T-helper 1 cell treated with Interleukin-12 subunit alpha and Interleukin-12 subunit beta and Interleukin-4 antibody, amounts not matched to agents 30 μg/mL and 1 μg/mL, for 36 hours (primary cell): ENCODE data around the gene NAV1.

ENCODE experiments used
- H3K27ac Mint-ChIP-seq: one replicate; pipeline ENCODE4 v1.8.0; 2021; ENCODE audit warnings: mild to moderate bottlenecking, mixed read lengths
- H3K27me3 Mint-ChIP-seq: one replicate; pipeline ENCODE4 v1.8.0; 2021; ENCODE audit warnings: low read depth, mixed read lengths
- H3K36me3 Mint-ChIP-seq: one replicate; pipeline ENCODE4 v1.8.0; 2021; ENCODE audit warnings: low read depth, mixed read lengths
- H3K4me1 Mint-ChIP-seq: one replicate; pipeline ENCODE4 v1.8.0; 2021; ENCODE audit warnings: low read depth, mixed read lengths
- H3K4me3 Mint-ChIP-seq: one replicate; pipeline ENCODE4 v1.8.0; 2021; ENCODE audit warnings: mild to moderate bottlenecking, moderate library complexity, mixed read lengths
- H3K9me3 Mint-ChIP-seq: one replicate; pipeline ENCODE4 v1.8.0; 2021; ENCODE audit warnings: mixed read lengths

The NAV1 gene

GRCh38 chr1:201500670-201501120 is 38.2 kb upstream of the NAV1 start:
- no peak overlapping the region for H3K27ac Mint-ChIP-seq
- H3K27me3 Mint-ChIP-seq = no peaks in the 10 kb centered on the region

GRCh38 chr1:201501144-201501543 is 37.8 kb upstream of the NAV1 start:
- H3K27ac Mint-ChIP-seq = no peak overlapping the region
- no peak overlapping the region for H3K4me3 Mint-ChIP-seq
- no peaks in the 10 kb centered on the region for H3K9me3 Mint-ChIP-seq
- H3K4me1 Mint-ChIP-seq = peaks cover 25% of the 10 kb centered on the region
- H3K36me3 Mint-ChIP-seq = peaks cover under 1% of the 10 kb centered on the region
- no peaks in the 10 kb centered on the region for H3K27me3 Mint-ChIP-seq

More at GRCh38 chr1:201500670-201501120, 38.2 kb upstream of the NAV1 start:
- Mint-ChIP-seq H3K9me3 (no peaks in the 10 kb centered on the region), H3K4me3 (no peak overlapping the region), H3K4me1 (peaks cover 20% of the 10 kb centered on the region), H3K36me3 (peaks cover 4% of the 10 kb centered on the region)

- Mint-ChIP-seq H3K4me3 (no peak overlapping the region), H3K36me3 (no peaks in the 10 kb centered on the region), H3K27me3 (no peaks in the 10 kb centered on the region), H3K9me3 (no peaks in the 10 kb centered on the region), H3K4me1 (peaks cover 28% of the 10 kb centered on the region), H3K27ac (no peak overlapping the region)
Observed at GRCh38 chr1:201501812-201502510, 37.0 kb upstream of the NAV1 start.

- H3K4me3 Mint-ChIP-seq = no peak overlapping the region
- no peak overlapping the region for H3K27ac Mint-ChIP-seq
- peaks cover 31% of the 10 kb centered on the region for H3K4me1 Mint-ChIP-seq
- no peaks in the 10 kb centered on the region for H3K27me3 Mint-ChIP-seq
- no peaks in the 10 kb centered on the region for H3K36me3 Mint-ChIP-seq
- H3K9me3 Mint-ChIP-seq = no peaks in the 10 kb centered on the region
Observed at GRCh38 chr1:201502511-201502857, 36.4 kb upstream of the NAV1 start.

GRCh38 chr1:201503397-201504176 is 35.3 kb upstream of the NAV1 start:
- no peak overlapping the region for H3K27ac Mint-ChIP-seq
- H3K4me1 Mint-ChIP-seq = peaks cover 36% of the 10 kb centered on the region
- no peaks in the 10 kb centered on the region for H3K36me3 Mint-ChIP-seq
- no peaks in the 10 kb centered on the region for H3K9me3 Mint-ChIP-seq
- no peak overlapping the region for H3K4me3 Mint-ChIP-seq
- no peaks in the 10 kb centered on the region for H3K27me3 Mint-ChIP-seq

GRCh38 chr1:201504179-201504631 is 34.7 kb upstream of the NAV1 start:
- Mint-ChIP-seq H3K4me1 (peaks cover 38% of the 10 kb centered on the region), H3K27ac (no peak overlapping the region), H3K36me3 (no peaks in the 10 kb centered on the region), H3K27me3 (no peaks in the 10 kb centered on the region), H3K9me3 (no peaks in the 10 kb centered on the region), H3K4me3 (no peak overlapping the region)

- peak overlapping the region; percentile 90 for H3K4me3 Mint-ChIP-seq
- no peaks in the 10 kb centered on the region for H3K9me3 Mint-ChIP-seq
- H3K4me1 Mint-ChIP-seq = peaks cover 44% of the 10 kb centered on the region
- no peaks in the 10 kb centered on the region for H3K27me3 Mint-ChIP-seq
- no peaks in the 10 kb centered on the region for H3K36me3 Mint-ChIP-seq
- peak overlapping the region; percentile 23 for H3K27ac Mint-ChIP-seq
Observed at GRCh38 chr1:201504799-201505502, 34.0 kb upstream of the NAV1 start.

- no peaks in the 10 kb centered on the region for H3K9me3 Mint-ChIP-seq
- no peaks in the 10 kb centered on the region for H3K36me3 Mint-ChIP-seq
- no peaks in the 10 kb centered on the region for H3K27me3 Mint-ChIP-seq
- peak overlapping the region; percentile 91 for H3K27ac Mint-ChIP-seq
- peak overlapping the region; percentile 90 for H3K4me3 Mint-ChIP-seq
- H3K4me1 Mint-ChIP-seq = peaks cover 46% of the 10 kb centered on the region
Observed at GRCh38 chr1:201505503-201505890, 33.4 kb upstream of the NAV1 start.

- H3K27ac Mint-ChIP-seq = peak overlapping the region; percentile 91
- no peaks in the 10 kb centered on the region for H3K27me3 Mint-ChIP-seq
- H3K36me3 Mint-ChIP-seq = no peaks in the 10 kb centered on the region
- no peaks in the 10 kb centered on the region for H3K9me3 Mint-ChIP-seq
- peak overlapping the region; percentile 90 for H3K4me3 Mint-ChIP-seq
- peaks cover 46% of the 10 kb centered on the region for H3K4me1 Mint-ChIP-seq
Observed at GRCh38 chr1:201506092-201506491, 32.8 kb upstream of the NAV1 start.

- Mint-ChIP-seq H3K36me3 (no peaks in the 10 kb centered on the region), H3K27ac (peak within 1 kb of the TSS; percentile 91), H3K9me3 (no peaks in the 10 kb centered on the region), H3K27me3 (no peaks in the 10 kb centered on the region), H3K4me3 (peak within 1 kb of the TSS; percentile 90), H3K4me1 (peaks cover 48% of the 10 kb centered on the region)
Observed at GRCh38 chr1:201506557-201507359, 32.2 kb upstream of the NAV1 start, which contains the start of gene CSRP1. Gene CSRP1, minus strand, starts transcription at chr1:201507123. Its CDS starts 10,820 bp downstream, at chr1:201496303.

GRCh38 chr1:201507360-201507675 is 31.6 kb upstream of the NAV1 start:
- no peaks in the 10 kb centered on the region for H3K27me3 Mint-ChIP-seq
- no peaks in the 10 kb centered on the region for H3K36me3 Mint-ChIP-seq
- H3K4me3 Mint-ChIP-seq = peak overlapping the region; percentile 78
- peak overlapping the region; percentile 87 for H3K27ac Mint-ChIP-seq
- no peaks in the 10 kb centered on the region for H3K9me3 Mint-ChIP-seq
- peaks cover 49% of the 10 kb centered on the region for H3K4me1 Mint-ChIP-seq

GRCh38 chr1:201508809-201509208 is 30.1 kb upstream of the NAV1 start:
- no peak overlapping the region for H3K4me3 Mint-ChIP-seq
- peaks cover 42% of the 10 kb centered on the region for H3K4me1 Mint-ChIP-seq
- no peaks in the 10 kb centered on the region for H3K36me3 Mint-ChIP-seq
- no peaks in the 10 kb centered on the region for H3K27me3 Mint-ChIP-seq
- no peak overlapping the region for H3K27ac Mint-ChIP-seq
- H3K9me3 Mint-ChIP-seq = no peaks in the 10 kb centered on the region

- no peaks in the 10 kb centered on the region for H3K36me3 Mint-ChIP-seq
- no peak overlapping the region for H3K27ac Mint-ChIP-seq
- H3K4me1 Mint-ChIP-seq = peaks cover 41% of the 10 kb centered on the region
- H3K4me3 Mint-ChIP-seq = no peak overlapping the region
- H3K27me3 Mint-ChIP-seq = no peaks in the 10 kb centered on the region
- H3K9me3 Mint-ChIP-seq = no peaks in the 10 kb centered on the region
Observed at GRCh38 chr1:201509601-201510374, 29.1 kb upstream of the NAV1 start.
